Transverse colon (tissue), 4 donors: Measurements from ENCODE around the gene AMPD3.

Experiments
- POLR2A ChIP-seq: fragments of 450-650 bp; IDR thresholded peaks from one replicate; pipeline ENCODE4 v1.6.1; 2016; ENCODE audit warnings: antibody characterized with exemption, mild to moderate bottlenecking, moderate library complexity
- POLR2AphosphoS5 ChIP-seq, 3 donors: sonication (generic); formaldehyde crosslinking; IDR thresholded peaks; one replicate each; pipeline ENCODE4 v1.6.1; 2016; ENCODE audit warnings: antibody characterized with exemption in 3 of 3
- TF ChIP-seq, protein P1 (sequence below), 5 experiments: fragments of 200-600 bp in 3 of 5; fragments of 450-650 bp in 2 of 5; sonication (generic) in 3 of 5; IDR thresholded peaks; 1 replicate in 2 of 5; 2 replicates in 3 of 5; pipeline ENCODE4 v1.5.1; 2016 to 2017; ENCODE audit warnings: antibody characterized with exemption in 5 of 5, inconsistent platforms in 3 of 5, mild to moderate bottlenecking in 2 of 5, moderate library complexity in 1 of 5

DNA sequence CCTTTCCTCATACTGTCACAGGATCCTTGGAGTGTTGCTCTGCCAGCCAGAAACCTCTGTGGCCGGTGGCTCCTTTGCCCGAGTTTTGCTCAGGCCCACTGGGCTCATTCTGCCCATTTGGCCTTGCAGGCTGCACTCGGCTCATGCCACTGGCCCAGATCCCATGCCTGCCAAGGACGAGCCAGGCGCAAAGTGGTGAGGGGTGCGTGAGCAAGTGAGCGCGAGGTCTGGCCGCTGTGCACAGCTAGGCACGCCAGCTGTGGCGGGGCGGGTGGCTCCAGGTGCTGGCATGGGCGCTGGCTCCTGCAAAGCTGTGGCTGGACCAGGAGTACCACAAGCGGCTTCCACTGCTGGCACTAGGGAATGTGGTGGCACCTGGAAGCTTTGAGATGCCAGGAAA is 88.7 kb downstream of the AMPD3 start:
- TF ChIP-seq, protein P1, sequence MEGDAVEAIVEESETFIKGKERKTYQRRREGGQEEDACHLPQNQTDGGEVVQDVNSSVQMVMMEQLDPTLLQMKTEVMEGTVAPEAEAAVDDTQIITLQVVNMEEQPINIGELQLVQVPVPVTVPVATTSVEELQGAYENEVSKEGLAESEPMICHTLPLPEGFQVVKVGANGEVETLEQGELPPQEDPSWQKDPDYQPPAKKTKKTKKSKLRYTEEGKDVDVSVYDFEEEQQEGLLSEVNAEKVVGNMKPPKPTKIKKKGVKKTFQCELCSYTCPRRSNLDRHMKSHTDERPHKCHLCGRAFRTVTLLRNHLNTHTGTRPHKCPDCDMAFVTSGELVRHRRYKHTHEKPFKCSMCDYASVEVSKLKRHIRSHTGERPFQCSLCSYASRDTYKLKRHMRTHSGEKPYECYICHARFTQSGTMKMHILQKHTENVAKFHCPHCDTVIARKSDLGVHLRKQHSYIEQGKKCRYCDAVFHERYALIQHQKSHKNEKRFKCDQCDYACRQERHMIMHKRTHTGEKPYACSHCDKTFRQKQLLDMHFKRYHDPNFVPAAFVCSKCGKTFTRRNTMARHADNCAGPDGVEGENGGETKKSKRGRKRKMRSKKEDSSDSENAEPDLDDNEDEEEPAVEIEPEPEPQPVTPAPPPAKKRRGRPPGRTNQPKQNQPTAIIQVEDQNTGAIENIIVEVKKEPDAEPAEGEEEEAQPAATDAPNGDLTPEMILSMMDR (IDR thresholded peaks at IDR 0.05) = no peak
- no peak for TF ChIP-seq POLR2AphosphoS5 (IDR thresholded peaks at IDR 0.05)
- no peak for TF ChIP-seq POLR2A
